BLaER1 (cell line): ENCODE data around the gene LYPLAL1.

Experiments
- H3K27ac ChIP-seq: shearing (Covaris generic); formaldehyde crosslinking; 2 replicates; pipeline ENCODE4 v1.8.1; 2022
- H3K27me3 ChIP-seq: shearing (Covaris generic); formaldehyde crosslinking; 2 replicates; pipeline ENCODE4 v1.8.1; 2022
- H3K36me3 ChIP-seq: shearing (Covaris generic); formaldehyde crosslinking; 2 replicates; pipeline ENCODE4 v1.8.1; 2022
- H3K4me1 ChIP-seq: shearing (Covaris generic); formaldehyde crosslinking; 2 replicates; pipeline ENCODE4 v1.8.1; 2022
- H3K4me2 ChIP-seq: shearing (Covaris generic); formaldehyde crosslinking; 2 replicates; pipeline ENCODE4 v1.8.1; 2022
- H3K4me3 ChIP-seq: shearing (Covaris generic); formaldehyde crosslinking; 2 replicates; pipeline ENCODE4 v1.8.1; 2022
- H3K9ac ChIP-seq: shearing (Covaris generic); formaldehyde crosslinking; 2 replicates; pipeline ENCODE4 v1.8.1; 2022
- H3K9me3 ChIP-seq: shearing (Covaris generic); formaldehyde crosslinking; 2 replicates; pipeline ENCODE4 v1.8.1; 2022
- H4K20me1 ChIP-seq: shearing (Covaris generic); formaldehyde crosslinking; 2 replicates; pipeline ENCODE4 v1.8.1; 2022
- Cebpa-rat ChIP-seq: shearing (Covaris generic); IDR thresholded peaks from 2 replicates; pipeline ENCODE4 v1.8.1; 2022

Gene LYPLAL1

DNA sequence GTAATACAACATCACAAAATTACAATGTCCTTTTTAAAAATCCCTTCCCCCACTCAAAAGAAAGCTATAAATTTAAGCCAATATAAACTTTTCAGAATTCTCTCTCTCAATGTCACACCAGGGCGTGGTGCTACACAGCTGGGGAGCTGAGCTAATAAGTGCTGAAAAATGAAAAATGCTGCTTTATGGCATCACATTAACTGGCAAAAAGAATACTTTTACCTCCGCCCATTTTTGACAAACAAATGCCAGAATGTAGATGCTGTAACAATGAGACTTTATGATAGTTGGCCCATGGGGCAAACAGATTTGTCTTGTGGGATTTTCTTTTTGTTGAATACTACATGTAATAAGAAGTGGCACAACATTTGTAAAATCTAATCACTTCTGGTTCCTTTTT is 12.7 kb upstream of the LYPLAL1 start:
- no peaks in the 10 kb centered on the region for H3K27me3 ChIP-seq
- no peak overlapping the region for H3K27ac ChIP-seq
- no peaks in the 10 kb centered on the region for H3K4me1 ChIP-seq
- TF ChIP-seq Cebpa-rat, result no peak
- H3K4me3 ChIP-seq, result no peak overlapping the region
- no peaks in the 10 kb centered on the region for H3K36me3 ChIP-seq
- H4K20me1 ChIP-seq, result no peaks in the 10 kb centered on the region
- H3K9ac ChIP-seq, result no peak overlapping the region
- no peaks in the 10 kb centered on the region for H3K9me3 ChIP-seq
- no peak overlapping the region for H3K4me2 ChIP-seq

DNA sequence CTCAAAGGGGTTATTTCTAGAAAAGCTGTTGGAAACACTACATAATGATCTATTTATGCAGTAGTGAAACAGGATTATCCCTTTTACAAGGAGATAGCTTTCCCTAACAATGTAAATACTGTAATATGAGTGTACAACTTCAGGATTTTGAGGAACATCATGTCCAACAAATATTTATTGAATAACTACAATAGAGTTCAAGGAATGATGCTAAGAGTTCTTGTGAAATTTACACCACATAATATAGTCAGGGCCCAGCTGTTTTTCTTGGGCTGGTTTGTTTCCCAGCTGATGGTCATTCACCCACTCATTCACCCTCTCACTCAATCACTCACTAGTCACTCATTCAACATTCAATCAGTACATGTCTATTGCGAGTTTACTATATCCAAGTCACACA is 12.3 kb upstream of the LYPLAL1 start:
- H3K9ac ChIP-seq, result no peak overlapping the region
- H3K27me3 ChIP-seq, result no peaks in the 10 kb centered on the region
- no peaks in the 10 kb centered on the region for H4K20me1 ChIP-seq
- no peaks in the 10 kb centered on the region for H3K4me1 ChIP-seq
- TF ChIP-seq Cebpa-rat, result no peak
- no peak overlapping the region for H3K4me3 ChIP-seq
- no peaks in the 10 kb centered on the region for H3K9me3 ChIP-seq
- H3K27ac ChIP-seq, result no peak overlapping the region
- no peak overlapping the region for H3K4me2 ChIP-seq
- H3K36me3 ChIP-seq, result no peaks in the 10 kb centered on the region

DNA sequence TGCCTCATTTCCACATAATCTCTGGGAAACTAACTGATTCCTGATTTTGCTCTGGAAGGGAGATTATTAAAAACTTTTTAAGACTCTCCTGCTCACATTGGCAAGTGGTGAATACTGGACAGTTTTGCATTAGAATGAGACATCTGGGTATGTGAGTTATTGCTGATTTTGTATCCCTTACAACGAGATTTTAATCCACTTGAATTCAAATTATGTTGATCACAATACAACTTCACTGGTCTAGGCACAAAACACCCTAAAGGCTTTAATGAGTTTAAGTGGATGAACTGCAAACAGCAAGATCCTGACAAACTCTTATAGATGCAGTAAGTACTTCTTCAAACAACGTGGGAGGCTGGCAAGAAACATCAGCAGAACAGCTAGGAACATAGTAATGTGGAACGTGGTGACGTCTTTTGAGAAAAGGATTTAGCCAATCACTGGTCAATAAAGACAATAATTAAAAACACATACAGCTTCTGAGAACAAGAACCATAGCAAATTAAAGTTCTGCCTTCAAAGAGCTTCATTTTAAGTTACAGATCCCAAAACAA is 10.2 kb upstream of the LYPLAL1 start:
- H3K36me3 ChIP-seq, result no peaks in the 10 kb centered on the region
- H3K27me3 ChIP-seq, result no peaks in the 10 kb centered on the region
- no peak overlapping the region for H3K4me2 ChIP-seq
- H3K4me1 ChIP-seq, result no peaks in the 10 kb centered on the region
- no peak overlapping the region for H3K9ac ChIP-seq
- no peak for TF ChIP-seq Cebpa-rat
- no peak overlapping the region for H3K27ac ChIP-seq
- no peaks in the 10 kb centered on the region for H4K20me1 ChIP-seq
- no peaks in the 10 kb centered on the region for H3K9me3 ChIP-seq
- no peak overlapping the region for H3K4me3 ChIP-seq

DNA sequence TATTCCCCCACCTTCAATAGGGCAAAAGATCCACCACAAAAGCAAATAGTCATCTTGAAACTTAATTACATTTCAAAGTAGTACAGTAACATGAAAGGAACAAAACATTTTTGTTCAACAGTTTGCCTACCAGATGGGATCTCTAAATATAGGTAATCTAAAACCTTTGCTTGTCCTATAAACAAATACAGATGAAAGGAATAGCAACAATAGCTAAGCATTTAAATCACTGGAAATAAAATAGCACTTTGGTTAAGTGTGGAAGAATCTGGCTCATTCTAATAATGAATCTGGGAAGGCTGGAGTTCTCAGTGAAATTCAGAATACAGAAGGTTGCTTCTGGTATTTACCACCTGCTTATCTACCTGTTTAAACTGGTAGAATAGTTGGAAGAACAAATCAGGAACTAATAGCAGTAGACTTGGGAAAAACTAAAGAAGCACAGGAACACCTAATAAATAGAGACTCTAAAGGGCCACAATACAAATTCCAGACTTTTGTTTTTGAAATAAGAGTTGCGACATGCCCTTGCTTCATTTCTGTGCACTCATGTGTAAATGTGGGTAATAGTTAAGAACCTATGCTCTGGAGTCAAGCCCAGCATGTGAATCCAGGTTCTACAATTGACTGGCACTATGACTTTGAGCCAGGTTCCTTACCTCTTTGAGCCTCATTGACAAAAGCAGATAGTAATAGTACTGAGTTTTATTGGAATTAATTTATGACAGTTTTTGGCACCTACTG is 2.3 kb upstream of the LYPLAL1 start:
- Histone ChIP-seq H3K27me3 (no peaks in the 10 kb centered on the region), H4K20me1 (no peaks in the 10 kb centered on the region), H3K36me3 (no peaks in the 10 kb centered on the region), H3K9me3 (no peaks in the 10 kb centered on the region), H3K9ac (no peak overlapping the region), H3K4me3 (no peak overlapping the region), H3K27ac (no peak overlapping the region), H3K4me2 (no peak overlapping the region), H3K4me1 (peaks cover 27% of the 10 kb centered on the region)
- TF ChIP-seq Cebpa-rat, result no peak

DNA sequence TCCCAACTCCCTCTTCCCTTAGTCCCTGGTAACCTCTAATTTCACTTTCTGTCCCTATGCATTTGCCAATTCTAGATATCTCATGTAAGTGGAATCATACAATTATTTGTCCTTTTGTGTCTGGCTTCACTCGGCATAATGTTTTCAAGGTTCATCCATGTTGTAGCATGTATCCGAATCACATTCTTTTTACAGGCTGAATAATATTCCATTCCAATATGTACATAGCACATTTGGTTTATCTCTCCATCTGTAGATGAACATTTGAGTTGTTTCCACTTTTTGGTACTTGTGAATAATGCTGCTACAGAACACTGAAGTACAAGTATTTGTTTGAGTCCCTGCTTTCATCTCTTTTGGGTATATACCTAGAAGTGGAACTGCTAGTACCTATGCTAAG is 857 bp upstream of the LYPLAL1 start:
- peaks cover 28% of the 10 kb centered on the region for H3K4me1 ChIP-seq
- H3K27ac ChIP-seq, result no peak overlapping the region
- H3K4me3 ChIP-seq, result no peak overlapping the region
- H3K9me3 ChIP-seq, result no peaks in the 10 kb centered on the region
- H3K9ac ChIP-seq, result no peak overlapping the region
- TF ChIP-seq Cebpa-rat, result no peak
- no peaks in the 10 kb centered on the region for H3K36me3 ChIP-seq
- H4K20me1 ChIP-seq, result peaks cover 8% of the 10 kb centered on the region; the same call in 1 of the 2 replicates
- no peaks in the 10 kb centered on the region for H3K27me3 ChIP-seq
- peak overlapping the region; percentile 86; the same call in 1 of the 2 replicates for H3K4me2 ChIP-seq

DNA sequence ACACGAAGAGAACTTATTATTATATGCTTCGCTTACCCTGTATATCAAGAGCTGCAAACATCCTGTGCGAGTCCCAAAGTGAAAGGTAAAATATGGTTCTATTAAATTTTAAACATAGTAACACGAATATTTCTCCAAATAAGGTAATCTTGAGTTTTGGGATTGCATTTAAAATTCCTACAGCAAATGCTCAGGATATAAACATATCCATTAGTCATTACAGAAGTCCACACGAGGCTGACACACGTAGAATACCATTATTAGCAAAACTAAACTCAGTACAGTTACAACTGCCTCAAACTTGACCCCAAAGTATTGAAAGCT is 282 bp upstream of the LYPLAL1 start:
- H3K27ac ChIP-seq, result peak overlapping the region; percentile 92
- peak overlapping the region; percentile 84 for H3K4me3 ChIP-seq

DNA sequence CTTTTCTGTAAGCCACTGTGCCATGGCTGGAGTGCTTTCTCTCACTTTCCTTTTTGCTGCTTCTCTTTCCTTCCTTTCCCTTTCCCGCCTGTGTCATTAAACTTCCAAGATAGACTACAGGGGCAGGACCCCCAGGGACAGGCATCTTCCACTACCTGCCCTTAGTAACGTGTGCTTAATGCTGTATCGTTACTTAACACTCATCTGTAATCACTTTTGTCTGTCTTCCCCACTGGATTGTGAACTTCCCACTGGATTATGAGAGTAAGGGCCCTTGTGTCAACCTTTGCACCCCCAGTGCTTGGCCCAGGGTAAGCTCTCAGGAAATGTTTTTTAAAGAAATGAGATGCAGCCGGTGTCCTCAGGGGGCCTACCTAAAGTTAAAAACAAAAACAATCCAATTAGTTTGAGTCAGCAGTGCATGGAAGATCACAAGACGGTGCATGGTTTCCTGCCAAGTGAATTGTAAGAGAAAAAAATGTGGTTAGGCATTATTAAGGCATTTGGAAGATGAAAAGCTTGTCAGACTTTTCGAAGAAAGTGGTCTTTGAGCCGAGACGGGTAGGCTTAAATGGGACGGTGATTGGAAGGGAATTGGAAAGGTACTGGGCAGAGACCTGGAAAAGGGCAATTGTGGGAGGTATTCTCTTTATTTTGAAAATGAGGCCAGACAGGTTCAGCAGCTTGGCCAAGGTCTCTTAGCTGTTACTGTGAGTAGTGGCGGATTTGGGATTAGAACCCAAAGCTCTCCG is 958 bp downstream of the LYPLAL1 start:
- H4K20me1 ChIP-seq, result peaks cover 8% of the 10 kb centered on the region; the same call in 1 of the 2 replicates
- H3K9ac ChIP-seq, result peak overlapping the region; percentile 87
- 0 out of 2 replicates have a peak, but pooled peaks cover 3% of the 10 kb centered on the region for H3K36me3 ChIP-seq
- H3K27ac ChIP-seq, result peak overlapping the region; percentile 92
- peak overlapping the region; percentile 84 for H3K4me3 ChIP-seq
- TF ChIP-seq Cebpa-rat, result no peak
- H3K4me2 ChIP-seq, result peak overlapping the region; percentile 86
- H3K27me3 ChIP-seq, result no peaks in the 10 kb centered on the region
- H3K9me3 ChIP-seq, result no peaks in the 10 kb centered on the region
- peaks cover 28% of the 10 kb centered on the region for H3K4me1 ChIP-seq

More for the DNA sequence above, 282 bp upstream of the LYPLAL1 start:
- H3K9me3 ChIP-seq, result no peaks in the 10 kb centered on the region
- H3K4me2 ChIP-seq, result peak overlapping the region; percentile 86
- no peaks in the 10 kb centered on the region for H3K27me3 ChIP-seq
- H4K20me1 ChIP-seq, result peaks cover 8% of the 10 kb centered on the region; the same call in 1 of the 2 replicates
- H3K4me1 ChIP-seq, result peaks cover 28% of the 10 kb centered on the region
- H3K9ac ChIP-seq, result peak overlapping the region; percentile 87
- H3K36me3 ChIP-seq, result no peaks in the 10 kb centered on the region
- TF ChIP-seq Cebpa-rat, result no peak

DNA sequence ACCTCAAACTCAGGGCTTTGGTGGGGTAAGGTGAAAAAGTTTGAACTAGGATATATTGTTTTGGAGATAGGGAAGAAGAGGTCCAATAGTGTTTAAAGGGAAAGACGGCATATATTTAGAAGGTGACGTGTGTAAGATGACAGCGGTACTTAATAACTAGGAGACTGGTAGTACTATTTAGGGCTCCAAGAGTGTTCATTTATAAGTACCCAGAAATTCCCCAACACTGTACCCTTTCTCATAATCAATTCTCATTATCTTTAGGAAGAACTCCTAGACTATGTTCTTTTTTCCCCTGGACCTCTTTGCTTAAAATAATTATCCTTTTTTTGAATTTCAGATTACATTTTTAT is 1.5 kb downstream of the LYPLAL1 start:
- peak overlapping the region; percentile 84 for H3K4me3 ChIP-seq
- H3K9me3 ChIP-seq, result no peaks in the 10 kb centered on the region
- H3K27ac ChIP-seq, result no peak overlapping the region
- H3K9ac ChIP-seq, result no peak overlapping the region; the same call in 1 of the 2 replicates
- no peaks in the 10 kb centered on the region for H3K27me3 ChIP-seq
- H3K4me2 ChIP-seq, result peak overlapping the region; percentile 86
- peaks cover 8% of the 10 kb centered on the region; the same call in 1 of the 2 replicates for H4K20me1 ChIP-seq
- TF ChIP-seq Cebpa-rat, result no peak
- H3K4me1 ChIP-seq, result peaks cover 28% of the 10 kb centered on the region
- H3K36me3 ChIP-seq, result peaks cover 9% of the 10 kb centered on the region

DNA sequence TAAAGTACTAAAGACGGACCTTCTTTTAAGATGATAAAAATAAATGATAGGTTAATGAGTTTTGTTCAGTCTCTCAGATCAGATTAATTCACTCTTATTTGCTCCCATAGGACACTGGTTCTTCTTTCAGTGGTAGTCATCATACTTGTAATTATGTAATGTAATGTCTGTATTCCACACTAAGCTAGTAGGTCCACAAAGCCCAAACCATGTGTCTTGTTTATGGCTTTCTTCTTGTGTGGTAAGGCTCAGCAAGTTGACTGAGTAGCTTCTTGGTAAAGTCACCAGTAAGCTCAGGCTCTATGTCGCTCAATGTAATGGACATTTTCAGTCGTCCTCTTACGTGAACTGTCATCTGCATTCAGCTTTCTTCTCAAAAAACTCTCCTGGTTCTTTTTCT is 2.5 kb downstream of the LYPLAL1 start:
- no peak for TF ChIP-seq Cebpa-rat
- no peak overlapping the region for H3K9ac ChIP-seq

DNA sequence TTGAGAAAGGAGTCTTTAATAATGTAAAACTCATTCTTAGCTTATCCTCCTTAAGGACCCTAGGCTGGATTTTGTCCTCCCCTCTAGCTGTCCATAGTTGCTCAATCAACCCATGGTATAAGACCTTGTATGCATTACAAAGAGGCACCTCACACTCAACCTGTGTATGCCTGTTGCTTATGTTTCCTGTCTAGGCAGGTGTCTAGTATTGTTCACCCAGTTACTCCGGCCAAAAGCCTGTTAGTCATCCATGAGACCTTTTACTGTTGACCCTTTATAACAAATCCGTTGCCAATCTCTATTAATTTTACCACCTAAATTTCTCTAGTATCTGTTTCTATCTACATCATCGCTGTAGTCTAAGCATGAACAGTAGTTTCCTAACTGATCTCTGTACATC is 3.7 kb downstream of the LYPLAL1 start:
- H3K27me3 ChIP-seq, result no peaks in the 10 kb centered on the region
- H3K36me3 ChIP-seq, result peaks cover 23% of the 10 kb centered on the region
- H3K9me3 ChIP-seq, result no peaks in the 10 kb centered on the region
- H3K4me3 ChIP-seq, result no peak overlapping the region
- no peak overlapping the region for H3K9ac ChIP-seq
- TF ChIP-seq Cebpa-rat, result no peak
- H4K20me1 ChIP-seq, result peaks cover 8% of the 10 kb centered on the region; the same call in 1 of the 2 replicates
- no peak overlapping the region for H3K27ac ChIP-seq
- H3K4me2 ChIP-seq, result no peak overlapping the region
- H3K4me1 ChIP-seq, result peaks cover 28% of the 10 kb centered on the region

More for the DNA sequence above, 2.5 kb downstream of the LYPLAL1 start:
- Histone ChIP-seq H3K4me3 (no peak overlapping the region), H3K36me3 (peaks cover 11% of the 10 kb centered on the region), H4K20me1 (peaks cover 8% of the 10 kb centered on the region; the same call in 1 of the 2 replicates), H3K27me3 (no peaks in the 10 kb centered on the region), H3K4me2 (peak overlapping the region; percentile 86), H3K4me1 (peaks cover 28% of the 10 kb centered on the region), H3K27ac (no peak overlapping the region), H3K9me3 (no peaks in the 10 kb centered on the region)
